Measurements from ENCODE around the gene MLPH. TPM values are rescaled to one million over a fixed set of nuclear protein-coding genes. Genes with fewer than 3 reads are reported as not detected.

MLPH gene
- polyA plus RNA-seq, 3 donors: not detected

DNA sequence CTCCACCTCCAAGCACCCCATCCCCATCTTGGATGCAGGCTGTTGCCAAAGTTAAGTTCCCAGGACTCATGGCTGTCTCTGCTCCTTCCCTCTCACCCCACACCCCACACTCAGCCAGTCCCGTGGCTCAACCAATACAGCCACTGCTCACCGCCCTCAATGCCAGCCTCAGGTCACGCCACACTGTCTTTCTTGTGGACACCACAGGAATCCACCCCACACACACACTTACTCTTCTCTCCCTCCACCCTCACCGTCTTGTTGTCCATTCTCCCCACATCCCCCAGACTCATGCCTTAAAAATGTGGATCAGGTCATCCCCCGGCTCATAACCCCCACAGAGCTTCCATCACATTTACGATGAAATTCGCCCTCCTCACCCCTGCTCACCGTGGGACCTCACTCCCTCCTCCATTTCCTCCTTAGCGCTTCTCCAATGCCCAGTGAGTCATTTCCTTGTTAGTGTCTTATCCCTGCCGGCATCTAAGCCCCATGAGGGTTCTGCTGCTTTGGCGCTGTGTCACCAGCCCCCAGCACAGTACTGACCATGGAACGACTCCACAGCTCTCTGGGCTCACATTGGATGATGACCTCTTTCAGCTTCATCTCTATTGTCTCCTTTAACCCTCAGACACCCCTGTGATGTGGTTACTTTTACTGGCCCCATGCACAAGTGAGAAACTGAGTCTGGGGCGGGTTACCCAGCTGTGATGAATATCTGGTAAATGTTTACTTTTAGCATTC, 13.8 kb downstream of the MLPH start:
- Histone ChIP-seq H3K4me3 (replicated peaks in 1 of 3; ENCODE audit: low read depth in 2 of 3, low read length in 3 of 3) (no peak overlapping the region), H3K4me2 (replicated peaks; ENCODE audit: extremely low read depth, low read length, poor library complexity, severe bottlenecking) (no peak overlapping the region), H3K27me3 (ENCODE audit: control insufficient read depth in 2 of 2, insufficient read depth in 2 of 2, low read length in 2 of 2) (no peaks in the 10 kb centered on the region), H3K36me3 (replicated peaks in 1 of 2; ENCODE audit: control insufficient read depth in 1 of 2, insufficient read depth in 2 of 2, low read length in 2 of 2) (no peaks in the 10 kb centered on the region), H2AFZ (ENCODE audit: insufficient read depth, low read depth, low read length, poor library complexity, severe bottlenecking) (no peak overlapping the region), H3K79me2 (ENCODE audit: insufficient read depth, low read length) (no peaks in the 10 kb centered on the region), H3K9me3 (replicated peaks in 1 of 2; ENCODE audit: control insufficient read depth in 1 of 2, insufficient read depth in 1 of 2, low read length in 2 of 2) (no peaks in the 10 kb centered on the region), H3K9ac (ENCODE audit: insufficient read depth, low read length, poor library complexity, severe bottlenecking) (no peak overlapping the region), H3K4me1 (ENCODE audit: control insufficient read depth in 1 of 2, insufficient read depth in 2 of 2, low read length in 2 of 2) (no peaks in the 10 kb centered on the region), H3K27ac (ENCODE audit: low read depth in 1 of 2, low read length in 2 of 2) (no peak overlapping the region), H4K20me1 (ENCODE audit: insufficient read depth, low read length) (no peaks in the 10 kb centered on the region)
- 45% methylated on average over 12 of the region's 13 CpGs for WGBS (ENCODE audit: insufficient coverage)
- intact Hi-C loops (cut with micrococcal nuclease): no loop called here
- Mint-ChIP-seq H3K4me3 (no peak overlapping the region), H3K4me1 (no peaks in the 10 kb centered on the region), H3K9me3 (peaks cover 0 to 3% (median 2%) of the 10 kb centered on the region in 7 donors), H3K27ac (peak overlapping the region in 1 of 7 donors; percentile 42), H3K27me3 (ENCODE audit: low read depth in 3 of 3) (peaks cover 10 to 17% (median 11%) of the 10 kb centered on the region in 3 donors), H3K36me3 (no peaks in the 10 kb centered on the region)
- TF ChIP-seq, protein P1, sequence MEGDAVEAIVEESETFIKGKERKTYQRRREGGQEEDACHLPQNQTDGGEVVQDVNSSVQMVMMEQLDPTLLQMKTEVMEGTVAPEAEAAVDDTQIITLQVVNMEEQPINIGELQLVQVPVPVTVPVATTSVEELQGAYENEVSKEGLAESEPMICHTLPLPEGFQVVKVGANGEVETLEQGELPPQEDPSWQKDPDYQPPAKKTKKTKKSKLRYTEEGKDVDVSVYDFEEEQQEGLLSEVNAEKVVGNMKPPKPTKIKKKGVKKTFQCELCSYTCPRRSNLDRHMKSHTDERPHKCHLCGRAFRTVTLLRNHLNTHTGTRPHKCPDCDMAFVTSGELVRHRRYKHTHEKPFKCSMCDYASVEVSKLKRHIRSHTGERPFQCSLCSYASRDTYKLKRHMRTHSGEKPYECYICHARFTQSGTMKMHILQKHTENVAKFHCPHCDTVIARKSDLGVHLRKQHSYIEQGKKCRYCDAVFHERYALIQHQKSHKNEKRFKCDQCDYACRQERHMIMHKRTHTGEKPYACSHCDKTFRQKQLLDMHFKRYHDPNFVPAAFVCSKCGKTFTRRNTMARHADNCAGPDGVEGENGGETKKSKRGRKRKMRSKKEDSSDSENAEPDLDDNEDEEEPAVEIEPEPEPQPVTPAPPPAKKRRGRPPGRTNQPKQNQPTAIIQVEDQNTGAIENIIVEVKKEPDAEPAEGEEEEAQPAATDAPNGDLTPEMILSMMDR (IDR thresholded peaks at IDR 0.05): no peak
- peak in 1 of 3 donors; percentile 13 for DNase-seq

DNA sequence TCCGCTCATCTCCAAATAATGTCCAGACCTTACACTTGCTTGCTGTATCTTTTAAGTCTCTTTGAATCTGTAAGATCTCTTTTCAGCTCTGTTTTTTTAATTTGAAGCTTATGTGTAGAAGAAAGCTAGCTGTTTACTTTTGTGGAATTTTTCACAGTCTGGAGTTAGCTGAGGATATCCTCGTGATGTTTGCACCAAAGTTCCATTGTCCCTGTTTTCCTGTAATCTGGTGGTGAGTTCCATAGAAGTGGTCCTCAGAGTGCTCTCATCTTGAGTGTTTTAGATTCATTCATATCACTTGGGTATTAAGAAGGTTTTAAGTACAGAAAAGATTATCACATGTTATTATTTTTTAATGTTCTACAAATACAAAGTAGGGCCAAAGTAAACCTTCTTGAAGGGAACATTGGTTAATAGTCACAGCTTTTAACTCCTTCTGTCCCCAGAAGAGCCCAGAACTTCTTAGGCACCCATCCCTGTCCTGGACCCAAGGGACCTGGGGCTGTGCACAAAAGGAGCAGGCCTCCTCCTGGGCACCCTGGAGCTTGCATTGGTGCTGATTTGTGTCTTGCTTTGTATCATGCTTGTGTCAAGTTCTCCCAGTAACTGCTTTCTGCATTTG, 15.0 kb downstream of the MLPH start:
- no peaks in the 10 kb centered on the region for H3K4me1 ChIP-seq (ENCODE audit: control insufficient read depth in 1 of 2, insufficient read depth in 2 of 2, low read length in 2 of 2)
- H2AFZ ChIP-seq (ENCODE audit: insufficient read depth, low read depth, low read length, poor library complexity, severe bottlenecking): no peak overlapping the region
- no peaks in the 10 kb centered on the region for H4K20me1 ChIP-seq (ENCODE audit: insufficient read depth, low read length)
- no CpG with 5 or more reads among the region's 2 CpGs for WGBS (ENCODE audit: insufficient coverage)
- Mint-ChIP-seq H3K27ac (no peak overlapping the region), H3K36me3 (no peaks in the 10 kb centered on the region), H3K9me3 (peaks cover 0 to 3% (median 2%) of the 10 kb centered on the region in 7 donors), H3K27me3 (ENCODE audit: low read depth in 3 of 3) (peaks cover 8 to 19% (median 9%) of the 10 kb centered on the region in 3 donors), H3K4me1 (no peaks in the 10 kb centered on the region), H3K4me3 (no peak overlapping the region)
- DNase-seq: no peak
- H3K36me3 ChIP-seq (replicated peaks in 1 of 2; ENCODE audit: control insufficient read depth in 1 of 2, insufficient read depth in 2 of 2, low read length in 2 of 2): no peaks in the 10 kb centered on the region
- H3K4me2 ChIP-seq (replicated peaks; ENCODE audit: extremely low read depth, low read length, poor library complexity, severe bottlenecking): no peak overlapping the region
- no peaks in the 10 kb centered on the region for H3K9me3 ChIP-seq (replicated peaks in 1 of 2; ENCODE audit: control insufficient read depth in 1 of 2, insufficient read depth in 1 of 2, low read length in 2 of 2)
- intact Hi-C loops (cut with micrococcal nuclease): no loop called here
- TF ChIP-seq, protein P1 (IDR thresholded peaks at IDR 0.05): no peak
- no peak overlapping the region for H3K27ac ChIP-seq (ENCODE audit: low read depth in 1 of 2, low read length in 2 of 2)
- no peak overlapping the region for H3K9ac ChIP-seq (ENCODE audit: insufficient read depth, low read length, poor library complexity, severe bottlenecking)
- no peaks in the 10 kb centered on the region for H3K79me2 ChIP-seq (ENCODE audit: insufficient read depth, low read length)
- H3K27me3 ChIP-seq (ENCODE audit: control insufficient read depth in 2 of 2, insufficient read depth in 2 of 2, low read length in 2 of 2): no peaks in the 10 kb centered on the region
- no peak overlapping the region for H3K4me3 ChIP-seq (replicated peaks in 1 of 3; ENCODE audit: low read depth in 2 of 3, low read length in 3 of 3)

Data from CD14-positive monocyte (primary cell).